ENCODE measurements around the gene ZFP69.
"Not testable (repeated sequence)": the region's sequence is repeated elsewhere in the genome, so short reads cannot be mapped to it uniquely, and the experiment has no call there.

Gene ZFP69

DNA sequence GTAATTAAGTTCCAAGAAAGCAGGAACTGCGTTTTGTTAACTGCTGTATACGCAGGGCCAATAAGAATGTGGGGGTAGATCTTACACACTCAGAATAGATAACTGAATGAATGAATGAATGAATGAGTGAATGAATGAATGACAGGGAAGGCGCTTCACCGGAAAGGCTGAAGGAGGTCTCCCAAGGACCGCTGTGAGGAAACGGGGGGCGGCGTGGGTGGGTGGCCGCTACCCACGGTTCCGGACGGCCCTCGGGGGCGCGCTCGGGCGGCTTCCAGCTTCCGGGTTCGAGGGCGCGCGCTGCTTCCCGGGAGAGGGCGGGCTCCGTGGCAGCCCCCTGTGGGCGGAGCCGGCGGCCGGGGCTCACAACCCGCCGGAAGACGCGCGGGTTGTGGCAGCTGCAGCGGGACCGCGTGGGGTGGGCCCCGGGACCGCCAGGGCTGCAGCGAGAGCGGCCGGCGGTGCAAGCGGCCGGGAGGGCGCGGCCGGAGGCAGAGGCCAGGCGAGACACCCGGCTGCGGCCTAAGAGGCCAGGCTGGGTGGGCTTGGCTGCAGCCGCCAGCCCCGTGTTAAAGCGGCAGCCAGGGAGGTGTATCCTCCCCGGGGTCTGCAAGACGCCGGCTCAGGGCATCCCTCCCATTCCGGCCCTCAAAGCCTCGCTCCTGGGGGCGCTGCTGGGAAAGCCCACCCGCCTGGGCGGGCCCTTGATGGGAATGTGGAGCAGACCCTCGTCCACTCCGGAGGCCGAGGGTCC lies at the start of gene ZFP69:
TSS of gene ZFP69 (plus strand) at position 367 of the 754 bp plus-strand sequence. CDS start 2,072 bp downstream, outside the sequence.
- DNase-seq, result peak in 12 of 14 donors; percentile 7 to 70 (median 30)

DNA sequence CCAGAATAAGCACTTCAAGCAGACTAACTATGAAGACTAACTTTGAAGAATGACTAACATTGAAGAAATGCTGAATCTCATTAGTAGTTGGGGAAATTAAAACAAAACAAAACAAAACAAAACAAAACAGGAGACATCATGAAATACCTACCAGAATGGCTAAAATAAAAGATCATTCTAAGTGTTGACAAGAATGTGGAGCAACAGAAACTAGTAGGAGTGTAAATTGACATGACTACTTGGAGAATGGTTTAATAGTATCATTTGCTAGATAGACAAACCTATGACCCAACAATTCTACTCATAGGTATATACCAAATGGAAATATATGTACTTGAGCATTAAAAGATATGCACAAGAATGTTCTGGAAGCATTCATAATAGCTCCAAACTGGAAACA lies 45.7 kb upstream of the ZFP69 start:
- no peak for DNase-seq

DNA sequence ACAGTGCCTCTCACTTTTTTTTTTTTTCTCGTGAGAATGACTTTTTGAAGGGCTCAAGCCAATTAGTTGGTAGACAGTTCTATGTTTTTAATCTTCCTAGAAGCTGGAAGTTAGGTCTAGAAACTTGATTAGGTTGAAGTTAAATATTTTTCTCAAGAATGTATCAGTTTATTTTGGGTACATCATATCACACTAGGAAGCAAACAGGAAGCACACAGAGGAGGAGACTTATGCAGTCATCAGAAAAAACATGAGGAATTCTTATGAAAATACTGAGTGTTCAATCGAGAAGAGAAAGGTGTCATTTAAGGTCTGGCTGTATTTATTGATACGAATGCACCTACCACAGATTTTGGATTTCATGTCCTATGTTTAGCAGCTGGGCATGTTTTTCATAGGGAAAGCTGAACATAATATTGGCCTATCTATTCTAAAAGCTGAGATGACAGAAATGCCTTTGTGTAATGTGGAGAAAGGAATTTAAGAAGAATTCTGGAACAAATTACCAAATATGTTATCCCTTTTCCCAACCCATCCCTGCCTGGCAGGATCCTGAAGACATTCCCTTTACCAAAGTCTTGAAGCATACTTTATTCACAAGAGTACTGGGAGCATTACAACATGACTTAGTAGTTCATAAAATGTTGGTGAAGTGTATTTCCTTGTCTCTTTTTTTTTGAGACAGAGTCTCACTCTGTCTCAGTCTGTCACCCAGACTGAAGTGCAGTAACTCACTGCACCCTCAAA lies 44.3 kb upstream of the ZFP69 start:
- no peak for DNase-seq

DNA sequence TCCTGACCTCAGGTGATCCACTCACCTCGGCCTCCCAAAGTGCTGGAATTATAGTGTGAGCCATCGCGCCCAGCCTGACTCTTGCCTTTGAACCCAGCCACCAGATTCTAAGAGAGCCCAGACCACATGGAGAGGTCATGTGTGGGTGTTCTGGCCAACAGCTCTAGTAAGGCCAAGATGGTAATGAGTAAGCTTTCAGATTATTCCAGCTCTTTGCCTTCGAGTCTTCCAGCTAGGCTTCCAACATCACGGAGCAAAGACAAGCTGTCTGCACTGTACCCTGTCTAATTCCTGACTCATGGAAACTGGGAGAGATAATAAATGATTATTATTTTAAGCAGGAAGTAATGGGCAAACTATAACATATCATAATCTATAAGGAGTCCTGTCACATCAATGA lies 41.6 kb upstream of the ZFP69 start:
- no peak for DNase-seq

DNA sequence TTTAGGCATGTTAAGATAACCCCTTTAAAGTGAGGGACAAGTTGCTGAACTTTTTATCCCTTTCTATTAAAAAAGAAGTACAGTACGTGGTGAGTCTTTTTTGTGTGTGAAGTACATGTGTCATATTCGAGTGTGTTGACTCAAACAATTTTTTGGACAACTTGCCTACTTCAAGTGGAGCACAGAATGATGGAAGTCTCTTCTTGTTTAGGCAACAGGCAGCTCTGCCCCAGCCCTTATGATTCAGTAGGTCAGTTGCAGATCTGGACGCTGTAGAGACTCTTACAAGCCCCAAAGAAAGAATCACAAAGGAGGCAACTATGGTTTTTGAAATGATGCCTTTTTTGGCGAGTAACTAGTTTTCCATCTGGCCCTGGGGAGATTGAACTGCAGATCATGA lies 41.2 kb upstream of the ZFP69 start:
- DNase-seq, result no peak

DNA sequence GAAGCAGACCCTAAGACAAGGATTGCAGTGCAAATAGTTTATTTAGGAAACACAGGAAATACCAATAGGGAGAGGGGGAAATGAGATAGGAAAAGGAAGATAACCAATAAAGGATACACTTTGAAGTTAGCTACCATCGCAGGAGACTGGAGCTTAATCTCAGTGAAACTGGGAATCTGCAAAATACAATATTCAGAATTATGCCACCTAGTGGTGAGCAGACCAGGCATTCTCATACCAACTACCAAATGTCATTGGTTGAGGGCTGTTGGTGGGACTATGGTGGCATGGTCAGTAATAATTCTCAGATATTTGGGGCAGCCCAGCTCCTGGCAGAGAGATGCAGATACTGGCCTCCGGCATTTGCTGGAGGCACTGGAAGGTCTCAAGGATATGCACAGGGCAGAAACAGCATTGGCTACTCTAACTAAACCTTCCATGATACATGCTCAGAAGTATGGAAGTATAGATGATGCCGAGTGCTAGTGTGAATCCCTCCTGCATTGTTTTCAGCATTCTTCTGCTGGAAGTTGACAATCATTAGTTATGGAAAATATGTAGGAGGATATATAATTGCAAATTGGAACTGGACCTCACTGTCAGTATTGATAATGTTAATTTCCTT lies 38.6 kb upstream of the ZFP69 start:
- peak in 1 of 14 donors; percentile 17 for DNase-seq

DNA sequence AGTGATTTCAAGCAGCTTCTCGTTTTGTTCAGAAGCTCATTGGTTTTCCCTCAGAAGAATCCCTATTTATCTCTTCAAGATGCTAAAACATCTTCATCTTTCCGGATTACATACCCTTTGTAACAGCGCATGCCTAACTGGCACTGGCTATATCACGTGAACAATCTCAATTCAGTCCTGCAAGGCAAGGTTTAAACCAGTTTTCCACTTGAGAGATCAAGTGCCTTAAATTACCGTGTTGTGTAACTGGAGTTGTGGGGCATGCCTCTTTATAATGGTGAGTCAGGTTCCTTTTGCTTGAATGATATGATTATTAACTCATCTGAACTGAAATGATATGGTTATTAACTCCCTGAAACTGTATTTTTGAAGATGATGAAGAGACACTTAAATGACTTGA lies 37.8 kb upstream of the ZFP69 start:
- no peak for DNase-seq

DNA sequence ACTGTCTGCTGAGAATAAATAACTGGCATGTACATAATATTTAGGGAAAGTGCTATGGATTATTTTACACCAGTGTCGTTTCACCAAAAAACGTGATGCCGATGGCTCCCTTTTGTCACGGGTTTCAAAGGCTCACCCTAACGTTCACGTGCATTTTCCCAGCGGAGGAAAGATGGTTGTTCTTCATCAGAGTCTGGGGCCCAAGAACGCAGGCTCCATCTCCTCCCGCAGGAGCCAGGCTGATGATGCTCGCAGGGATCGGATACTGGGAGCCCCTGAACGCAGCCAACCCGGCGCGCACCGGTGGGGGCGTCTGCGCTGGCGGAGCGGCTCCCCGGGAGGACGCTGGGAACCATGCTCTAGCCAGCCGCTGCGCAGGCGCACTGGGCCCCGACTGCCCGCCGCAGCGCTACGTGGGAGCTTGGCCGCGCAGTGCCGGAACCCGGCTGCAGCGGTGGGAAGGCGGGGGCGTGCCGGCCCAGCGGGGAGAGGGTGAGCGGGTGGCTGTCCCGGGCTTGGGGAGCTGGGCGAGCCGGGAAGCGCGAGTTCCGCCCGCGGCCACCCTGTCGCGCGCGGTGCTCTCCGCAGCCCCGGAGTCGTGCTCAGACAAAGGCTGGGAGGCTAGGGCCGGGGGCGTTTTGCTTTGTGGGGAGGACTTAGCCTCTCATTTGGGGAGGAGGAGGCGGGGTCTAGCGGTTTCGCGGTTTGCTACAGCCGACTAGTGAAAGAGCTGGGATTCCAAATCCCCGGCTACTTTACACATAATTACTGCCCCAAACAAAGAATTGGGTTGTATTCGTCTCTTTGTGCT lies 27.2 kb upstream of the ZFP69 start, which contains the start of gene ZFP69B:
TSS of gene ZFP69B (plus strand) at position 793 of the 811 bp plus-strand sequence. CDS start 486 bp downstream, outside the sequence.
- peak; percentile 28 to 93 (median 80) for DNase-seq

DNA sequence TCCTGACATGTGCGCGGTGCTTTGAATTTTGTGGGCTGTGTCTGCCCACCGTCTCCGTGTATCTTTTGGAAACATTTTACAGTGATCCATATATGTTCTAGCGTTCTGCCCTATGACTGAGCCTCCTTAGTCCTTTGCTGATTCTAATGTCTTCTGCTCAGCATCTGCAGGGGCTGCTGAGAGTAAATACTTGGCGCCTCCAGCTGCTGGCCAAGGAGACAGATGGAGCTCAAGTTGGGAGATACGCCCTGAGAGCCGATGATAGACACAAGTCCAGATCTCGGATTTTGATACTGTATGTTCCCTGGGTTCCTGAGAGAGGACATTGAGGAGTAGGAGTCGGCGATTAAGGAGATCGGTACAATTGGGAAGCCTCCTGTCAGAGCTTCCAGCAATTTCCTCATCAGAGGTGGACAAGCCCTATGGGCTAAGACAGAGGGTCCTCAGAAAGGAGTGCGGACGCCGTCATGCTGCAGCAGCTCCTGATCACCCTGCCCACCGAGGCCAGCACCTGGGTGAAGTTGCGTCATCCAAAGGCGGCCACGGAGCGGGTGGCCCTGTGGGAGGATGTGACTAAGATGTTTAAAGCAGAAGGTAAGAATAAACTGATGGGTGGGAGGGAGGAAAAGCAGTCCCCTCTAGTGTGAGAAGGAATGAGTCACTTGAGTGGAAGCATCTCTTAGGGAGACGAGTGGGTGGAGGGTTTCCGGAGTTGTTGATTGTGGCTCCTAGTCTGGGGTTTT lies 26.4 kb upstream of the ZFP69 start:
- peak in 6 of 14 donors; percentile 13 to 58 (median 28) for DNase-seq

DNA sequence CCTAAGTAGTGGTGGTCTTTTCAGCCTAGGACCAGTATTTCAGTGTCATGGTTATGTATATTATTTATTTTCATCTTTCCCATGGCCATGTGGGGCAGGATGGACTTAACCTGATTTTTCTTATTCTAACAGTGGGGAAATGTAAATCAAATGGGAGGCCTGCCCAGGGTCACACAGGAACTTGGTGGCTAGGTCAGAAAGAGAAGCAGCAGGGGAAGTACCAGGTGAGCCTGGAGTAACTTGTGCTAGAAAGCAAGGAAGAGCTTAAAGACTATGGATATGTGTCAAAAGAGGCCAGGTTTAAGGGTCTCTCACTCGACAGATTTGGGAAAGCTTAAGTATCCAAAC lies 25.9 kb upstream of the ZFP69 start:
- no peak for DNase-seq

DNA sequence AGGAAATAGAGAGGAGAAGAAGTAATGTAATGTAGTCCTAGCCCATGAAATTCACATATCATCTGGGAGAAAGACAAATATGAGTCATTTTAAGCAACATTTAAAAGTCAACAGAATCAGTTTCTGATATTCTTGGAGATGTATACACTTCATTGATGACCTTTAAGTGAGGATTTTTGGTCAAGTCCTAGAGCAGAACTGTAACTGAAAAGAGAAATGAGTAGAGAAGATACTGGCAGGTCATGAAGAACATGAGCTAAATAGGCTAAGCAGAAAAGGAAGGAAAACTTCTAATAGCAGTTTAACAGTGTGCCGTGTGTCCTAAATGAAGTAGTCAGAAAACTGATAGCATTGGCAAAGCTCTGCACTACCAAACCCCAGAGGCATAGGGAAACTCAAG lies 22.2 kb upstream of the ZFP69 start:
- DNase-seq, result no peak

DNA sequence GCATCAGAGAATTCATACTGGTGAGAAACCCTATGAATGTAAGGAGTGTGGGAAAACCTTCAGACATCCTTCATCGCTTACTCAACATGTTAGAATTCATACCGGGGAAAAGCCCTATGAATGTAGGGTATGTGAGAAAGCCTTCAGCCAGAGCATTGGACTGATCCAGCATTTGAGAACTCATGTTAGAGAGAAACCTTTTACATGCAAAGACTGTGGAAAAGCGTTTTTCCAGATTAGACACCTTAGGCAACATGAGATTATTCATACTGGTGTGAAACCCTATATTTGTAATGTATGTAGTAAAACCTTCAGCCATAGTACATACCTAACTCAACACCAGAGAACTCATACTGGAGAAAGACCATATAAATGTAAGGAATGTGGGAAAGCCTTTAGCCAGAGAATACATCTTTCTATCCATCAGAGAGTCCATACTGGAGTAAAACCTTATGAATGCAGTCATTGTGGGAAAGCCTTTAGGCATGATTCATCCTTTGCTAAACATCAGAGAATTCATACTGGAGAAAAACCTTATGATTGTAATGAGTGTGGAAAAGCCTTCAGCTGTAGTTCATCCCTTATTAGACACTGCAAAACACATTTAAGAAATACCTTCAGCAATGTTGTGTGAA lies 14.0 kb upstream of the ZFP69 start:
- DNase-seq, result no peak

DNA sequence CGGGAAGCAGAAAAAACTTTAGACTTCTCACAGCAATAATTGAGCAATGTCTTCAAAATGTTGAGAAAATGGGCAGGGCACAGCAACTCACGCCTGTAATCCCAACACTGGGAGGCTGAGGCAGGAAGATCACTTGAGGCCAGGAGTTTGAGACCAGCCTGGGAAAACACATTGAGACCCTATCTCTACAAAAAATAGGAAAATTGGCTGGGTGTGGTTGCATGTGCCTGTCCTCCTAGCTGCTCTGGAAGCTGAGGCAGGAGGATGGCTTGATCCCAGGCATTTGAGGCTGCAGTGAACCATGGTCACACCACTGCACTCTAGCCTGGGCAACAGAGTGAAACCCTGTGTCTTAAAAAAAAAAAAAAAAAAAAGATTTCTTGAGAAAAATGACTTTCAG lies 7.8 kb upstream of the ZFP69 start:
- DNase-seq, result no peak

DNA sequence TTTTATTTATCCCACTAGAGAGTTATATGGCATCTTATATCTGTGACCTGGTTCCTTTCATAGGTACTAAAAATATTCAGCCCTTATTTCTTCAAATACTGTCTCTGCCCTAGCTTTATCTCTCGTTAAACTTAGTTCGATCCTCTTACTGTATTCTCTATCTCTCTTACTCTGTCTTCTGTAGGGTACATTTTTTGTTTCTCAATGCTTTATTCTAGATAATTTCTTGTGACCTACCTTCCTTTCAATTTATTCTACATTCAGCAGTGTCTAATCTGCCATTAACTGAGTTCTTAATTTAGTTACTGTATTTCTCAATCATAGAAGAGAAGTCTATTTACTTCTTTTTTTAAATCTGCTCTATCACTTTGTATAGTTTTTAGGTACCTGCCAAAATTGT lies 1.8 kb upstream of the ZFP69 start:
- no peak for DNase-seq

DNA sequence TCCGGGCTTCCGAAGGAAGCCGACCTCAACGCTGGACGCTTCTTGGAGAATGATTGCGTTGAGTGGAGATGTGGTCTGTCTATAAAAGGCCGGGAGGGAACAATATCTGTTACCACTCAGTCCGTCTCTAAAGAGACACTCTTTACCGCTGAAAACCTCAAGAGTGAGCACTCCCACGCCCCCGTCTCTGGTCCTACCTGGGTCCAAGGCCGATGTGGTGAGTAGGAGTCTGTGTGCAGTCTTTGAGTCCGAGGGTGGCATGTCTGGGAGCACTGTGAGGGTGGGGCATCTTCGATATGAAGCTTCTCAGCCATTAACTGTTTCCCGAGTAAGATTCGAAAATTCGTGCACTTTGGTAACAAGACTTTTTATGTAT lies 576 bp downstream of the ZFP69 start:
- DNase-seq, result peak in 4 of 14 donors; percentile 7 to 25 (median 13)

DNA sequence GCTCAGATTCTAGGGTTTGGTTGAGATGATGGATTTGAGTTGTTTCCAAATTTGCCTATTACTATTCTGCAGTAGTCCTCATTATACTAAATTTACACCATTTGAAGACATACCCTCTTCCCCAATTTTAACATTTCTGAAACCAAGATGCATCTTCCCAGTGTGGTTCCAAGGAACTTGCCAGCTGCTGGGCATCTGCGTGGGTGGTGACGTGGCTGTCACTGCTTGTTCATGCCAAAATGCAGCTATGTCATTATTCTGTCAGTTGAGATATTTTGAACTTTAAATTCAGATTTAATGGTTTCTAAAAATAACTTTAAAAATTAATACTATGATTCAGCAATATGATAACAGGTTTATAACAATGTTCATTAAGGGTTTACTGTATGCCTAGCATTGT lies 1.2 kb downstream of the ZFP69 start:
- peak in 1 of 14 donors; percentile 20 for DNase-seq

DNA sequence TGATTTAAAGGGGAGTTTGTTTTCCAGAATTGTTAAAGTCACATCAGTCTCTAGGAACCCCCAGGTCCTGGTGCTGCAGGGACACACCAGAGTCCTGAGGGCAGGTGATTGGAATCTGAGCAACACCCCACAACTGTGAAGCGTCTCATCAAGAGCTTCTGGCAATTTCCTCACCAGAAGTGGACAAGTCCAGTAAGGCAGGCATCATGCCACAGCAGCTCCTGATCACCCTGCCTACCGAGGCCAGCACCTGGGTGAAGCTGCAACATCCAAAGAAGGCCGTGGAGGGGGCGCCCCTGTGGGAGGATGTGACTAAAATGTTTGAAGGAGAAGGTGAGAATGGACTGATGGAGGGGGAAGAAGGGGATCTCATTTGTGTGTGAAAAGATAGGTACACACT lies 2.1 kb downstream of the ZFP69 start:
- no peak for DNase-seq

DNA sequence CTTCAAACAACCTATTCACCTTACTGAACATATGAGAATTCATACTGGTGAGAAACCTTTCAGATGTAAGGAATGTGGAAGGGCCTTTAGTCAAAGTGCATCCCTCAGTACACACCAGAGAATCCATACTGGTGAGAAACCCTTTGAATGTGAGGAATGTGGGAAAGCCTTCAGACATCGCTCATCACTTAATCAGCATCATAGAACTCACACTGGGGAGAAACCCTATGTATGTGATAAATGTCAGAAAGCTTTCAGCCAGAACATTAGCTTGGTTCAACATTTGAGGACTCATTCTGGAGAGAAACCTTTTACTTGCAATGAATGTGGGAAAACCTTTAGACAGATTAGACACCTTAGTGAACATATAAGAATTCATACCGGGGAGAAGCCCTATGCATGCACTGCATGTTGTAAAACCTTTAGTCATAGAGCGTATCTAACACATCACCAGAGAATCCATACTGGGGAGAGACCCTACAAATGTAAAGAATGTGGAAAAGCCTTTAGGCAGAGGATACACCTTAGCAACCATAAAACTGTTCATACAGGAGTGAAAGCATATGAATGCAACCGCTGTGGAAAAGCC lies 18.3 kb downstream of the ZFP69 start:
- no peak for DNase-seq

DNA sequence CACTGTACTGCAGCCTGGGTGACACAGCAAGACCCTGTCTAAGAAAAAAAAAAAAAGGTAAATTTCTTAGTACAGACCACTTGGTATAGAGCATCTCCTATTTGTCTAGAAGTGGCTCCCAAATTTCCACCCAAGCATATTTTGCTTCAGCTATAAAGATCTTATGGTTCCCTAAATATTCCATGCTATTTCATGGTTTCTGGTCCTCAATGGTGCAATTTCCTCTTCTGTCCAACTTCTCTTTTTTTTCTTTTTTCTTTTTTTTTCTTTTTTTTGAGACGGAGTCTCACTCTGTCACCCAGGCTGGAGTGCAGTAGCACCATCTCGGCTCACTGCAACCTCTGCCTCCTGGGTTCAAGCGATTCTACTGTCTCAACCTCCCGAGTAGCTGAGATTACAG lies 25.6 kb downstream of the ZFP69 start:
- DNase-seq, result not testable (repeated sequence)

DNA sequence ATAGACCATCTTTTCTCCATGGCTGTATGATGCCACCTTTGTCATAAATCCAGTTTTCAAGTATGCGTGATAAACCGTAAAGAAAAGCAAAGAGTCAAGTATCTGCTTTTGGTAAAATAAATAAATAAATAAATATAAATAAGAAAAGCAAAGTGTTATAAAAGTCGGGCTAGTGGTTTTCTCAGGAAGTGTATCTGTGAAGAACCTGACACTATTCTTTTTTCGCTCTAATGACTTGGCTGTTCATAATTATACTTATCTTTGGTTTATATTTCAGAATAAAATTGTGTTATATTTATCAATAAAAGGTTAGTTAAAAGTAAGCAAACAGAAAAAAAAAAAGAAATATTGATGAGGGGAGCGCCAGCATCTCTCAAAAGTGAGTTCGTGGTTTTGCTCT lies 30.9 kb downstream of the ZFP69 start:
- DNase-seq, result no peak

Measured in C1 segment of cervical spinal cord (tissue), 14 donors.